K562 (cell line): ENCODE results near the gene GPSM3. TPM values are rescaled to one million over a fixed set of nuclear protein-coding genes. Genes with fewer than 3 reads are reported as not detected.
A peak's percentile ranks its signal among the peaks of the same experiment; 100 is the strongest.

ENCODE experiments used
- HNRNPK ChIP-seq: fragments of 200-400 bp; formaldehyde crosslinking; IDR thresholded peaks from one replicate; pipeline ENCODE4 v1.6.1; 2018; ENCODE audit warnings: mild to moderate bottlenecking, low read depth, low read length; ENCODE audit not compliant: poor library complexity, severe bottlenecking
- MGA ChIP-seq: fragments of 450-650 bp; IDR thresholded peaks from 2 replicates; pipeline ENCODE4 v1.6.1; 2016; ENCODE audit warnings: mild to moderate bottlenecking, moderate library complexity
- MTA1 ChIP-seq: fragments of 450-650 bp; IDR thresholded peaks from 2 replicates; pipeline ENCODE4 v1.6.1; 2017; ENCODE audit warnings: borderline replicate concordance
- NUFIP1 ChIP-seq: fragments of 450-650 bp; IDR thresholded peaks from 2 replicates; pipeline ENCODE4 v1.6.1; 2018; ENCODE audit not compliant: partially characterized antibody
- RBM14 ChIP-seq: fragments of 200-400 bp; formaldehyde crosslinking; IDR thresholded peaks from 2 replicates; pipeline ENCODE4 v1.6.1; 2018; ENCODE audit warnings: low read depth, mild to moderate bottlenecking, low read length, moderate library complexity, borderline replicate concordance; ENCODE audit not compliant: insufficient read depth
- RBM34 ChIP-seq: fragments of 200-400 bp; formaldehyde crosslinking; IDR thresholded peaks from 2 replicates; pipeline ENCODE4 v1.6.1; 2018; ENCODE audit warnings: low read length, borderline replicate concordance; ENCODE audit not compliant: insufficient read depth
- TAL1 ChIP-seq: fragments of 450-650 bp; IDR thresholded peaks from 2 replicates; pipeline ENCODE4 v1.6.1; 2016; ENCODE audit warnings: mild to moderate bottlenecking
- ZKSCAN1 ChIP-seq: fragments of 150-350 bp; IDR thresholded peaks from 2 replicates; pipeline ENCODE4 v1.6.1; 2016; ENCODE audit warnings: low read depth, low read length
- ZNF431 ChIP-seq: sonication (generic); formaldehyde crosslinking; IDR thresholded peaks from 2 replicates; pipeline ENCODE4 v1.8.0; 2022; ENCODE audit warnings: mild to moderate bottlenecking, missing genetic modification reagents
- ZNF696 ChIP-seq: fragments of 250-450 bp; sonication (Bioruptor Pico); conservative IDR thresholded peaks from 2 replicates; pipeline ENCODE4 v1.4.0; 2020; ENCODE audit warnings: mild to moderate bottlenecking, moderate library complexity
- polyA plus RNA-seq, 8 experiments: library from polyadenylated mRNA; depleted of rRNA in 4 of 8; stranded (reverse) in 5 of 8; unstranded in 3 of 8; fragments of >200 nt; fragmentation: Nextera tagmentation in 2 of 8; fragmentation: Illumina TruSeq in 1 of 8; extraction: Ambion mirVana in 2 of 8; extraction: Trizol in 1 of 8; gene quantifications; 2 replicates each; pipeline versions ENCODE4 v1.2.1 to v1.2.3, GENCODE V29; 2011 to 2014; ENCODE audit warnings: inconsistent platforms in 1 of 8, missing spikeins in 1 of 8
- total RNA-seq, 7 experiments: library from RNA; depleted of rRNA in 6 of 7; stranded (reverse); fragments of >200 nt in 6 of 7; fragmentation: Illumina TruSeq in 2 of 7; extraction: Trizol in 2 of 7; gene quantifications; 2 replicates each; pipeline versions ENCODE4 v1.2.1 to v1.2.3, GENCODE V29; 2011 to 2021; ENCODE audit warnings: low replicate concordance in 1 of 7

The GPSM3 gene
- total and polyA plus RNA-seq, 9 of the 15 experiments (the other 6 are each of a cell fraction or from before 2014, with no cell fraction given) = 5.3 to 42.6 (median 24.4) TPM

- TF ChIP-seq RBM14 (0 out of 2 replicates have a peak, but pooled peaks have one; percentile 16), ZKSCAN1 (0 out of 2 replicates have a peak, but pooled peaks have one; percentile 35), NUFIP1 (no peak), RBM34 (no peak), MGA (peak; percentile 80), MTA1 (no peak), ZNF431 (no peak), HNRNPK (no peak), ZNF696 (no peak), TAL1 (no peak; the same call in 1 of the 2 replicates)
Observed at GRCh38 chr6:32154514-32155161, 37.8 kb downstream of the GPSM3 start (continued).
